ENCODE results near the gene ELFN1. TPM values are rescaled to one million over a fixed set of nuclear protein-coding genes. Genes with fewer than 3 reads are reported as not detected.

The ELFN1 gene
- total and polyA plus RNA-seq, 5 donors from 2014 or later, result not detected

- Histone ChIP-seq H3K27me3 (ENCODE audit: control insufficient read depth, insufficient read depth, low read length) (peaks cover 8% of the 10 kb centered on the region), H3K4me1 (ENCODE audit: control insufficient read depth, insufficient read depth, low read length, poor library complexity, severe bottlenecking) (no peaks in the 10 kb centered on the region), H3K36me3 (ENCODE audit: control insufficient read depth, insufficient read depth, low read length) (no peaks in the 10 kb centered on the region), H3K27ac (ENCODE audit: insufficient read depth, low read length, poor library complexity, severe bottlenecking) (no peak overlapping the region), H3K9me3 (ENCODE audit: control insufficient read depth in 2 of 2, low read length in 2 of 2) (peaks cover 14% of the 10 kb centered on the region in 2 experiments), H3K4me3 (ENCODE audit: low read depth, low read length) (no peak overlapping the region)
- Mint-ChIP-seq H3K27ac (peak overlapping the region in 1 of 3 donors; percentile 29), H3K27me3 (peaks cover 43% of the 10 kb centered on the region), H3K4me3 (no peak overlapping the region), H3K9me3 (peaks cover 5 to 25% (median 9%) of the 10 kb centered on the region in 7 donors), H3K36me3 (no peaks in the 10 kb centered on the region), H3K4me1 (no peaks in the 10 kb centered on the region)
- DNase-seq (no peak), ATAC-seq (ENCODE audit: low read depth in 2 of 2) (no peak)
These were observed 18.5 kb downstream of the ELFN1 start for GRCh38 chr7:1688542-1688941.

GRCh38 chr7:1689311-1689710, 19.2 kb downstream of the ELFN1 start:
- DNase-seq (no peak), ATAC-seq (ENCODE audit: low read depth in 2 of 2) (no peak)
- H3K4me3 ChIP-seq (ENCODE audit: low read depth, low read length), result no peak overlapping the region
- H3K36me3 ChIP-seq (ENCODE audit: control insufficient read depth, insufficient read depth, low read length), result no peaks in the 10 kb centered on the region
- Mint-ChIP-seq H3K4me3 (no peak overlapping the region), H3K4me1 (no peaks in the 10 kb centered on the region), H3K36me3 (no peaks in the 10 kb centered on the region), H3K9me3 (peaks cover 3 to 21% (median 6%) of the 10 kb centered on the region in 7 donors), H3K27ac (no peak overlapping the region), H3K27me3 (peaks cover 40% of the 10 kb centered on the region)
- no peaks in the 10 kb centered on the region for H3K4me1 ChIP-seq (ENCODE audit: control insufficient read depth, insufficient read depth, low read length, poor library complexity, severe bottlenecking)
- no peak overlapping the region for H3K27ac ChIP-seq (ENCODE audit: insufficient read depth, low read length, poor library complexity, severe bottlenecking)
- H3K27me3 ChIP-seq (ENCODE audit: control insufficient read depth, insufficient read depth, low read length), result peaks cover 8% of the 10 kb centered on the region
- peaks cover 6 to 9% of the 10 kb centered on the region in 2 experiments for H3K9me3 ChIP-seq (ENCODE audit: control insufficient read depth in 2 of 2, low read length in 2 of 2)

- no peaks in the 10 kb centered on the region for H3K4me1 Mint-ChIP-seq
- H3K36me3 Mint-ChIP-seq, result no peaks in the 10 kb centered on the region
- H3K36me3 ChIP-seq (ENCODE audit: control insufficient read depth, insufficient read depth, low read length), result no peaks in the 10 kb centered on the region
- H3K27me3 ChIP-seq (ENCODE audit: control insufficient read depth, insufficient read depth, low read length), result peaks cover 4% of the 10 kb centered on the region
- H3K27ac ChIP-seq (ENCODE audit: insufficient read depth, low read length, poor library complexity, severe bottlenecking), result no peak overlapping the region
- peaks cover 34% of the 10 kb centered on the region for H3K27me3 Mint-ChIP-seq
- H3K9me3 ChIP-seq (ENCODE audit: control insufficient read depth in 2 of 2, low read length in 2 of 2), result no peaks in the 10 kb centered on the region
- peaks cover 0 to 11% (median 3%) of the 10 kb centered on the region in 7 donors for H3K9me3 Mint-ChIP-seq
- DNase-seq, result no peak
- H3K27ac Mint-ChIP-seq, result no peak overlapping the region
- H3K4me3 ChIP-seq (ENCODE audit: low read depth, low read length), result no peak overlapping the region
- H3K4me1 ChIP-seq (ENCODE audit: control insufficient read depth, insufficient read depth, low read length, poor library complexity, severe bottlenecking), result no peaks in the 10 kb centered on the region
- ATAC-seq (ENCODE audit: low read depth in 2 of 2), result no peak
- H3K4me3 Mint-ChIP-seq, result no peak overlapping the region
These were observed 20.4 kb downstream of the ELFN1 start for GRCh38 chr7:1690359-1690958.

GRCh38 chr7:1691096-1691495, 21.0 kb downstream of the ELFN1 start:
- H3K27ac ChIP-seq (ENCODE audit: insufficient read depth, low read length, poor library complexity, severe bottlenecking), result no peak overlapping the region
- H3K27me3 Mint-ChIP-seq, result peaks cover 32% of the 10 kb centered on the region
- H3K4me1 ChIP-seq (ENCODE audit: control insufficient read depth, insufficient read depth, low read length, poor library complexity, severe bottlenecking), result no peaks in the 10 kb centered on the region
- H3K9me3 ChIP-seq (ENCODE audit: control insufficient read depth in 2 of 2, low read length in 2 of 2), result no peaks in the 10 kb centered on the region
- DNase-seq, result no peak
- no peak overlapping the region for H3K4me3 ChIP-seq (ENCODE audit: low read depth, low read length)
- H3K36me3 ChIP-seq (ENCODE audit: control insufficient read depth, insufficient read depth, low read length), result no peaks in the 10 kb centered on the region
- no peak for ATAC-seq (ENCODE audit: low read depth in 2 of 2)
- H3K27me3 ChIP-seq (ENCODE audit: control insufficient read depth, insufficient read depth, low read length), result peaks cover 4% of the 10 kb centered on the region
- H3K36me3 Mint-ChIP-seq, result no peaks in the 10 kb centered on the region
- H3K4me1 Mint-ChIP-seq, result no peaks in the 10 kb centered on the region
- H3K27ac Mint-ChIP-seq, result no peak overlapping the region
- H3K9me3 Mint-ChIP-seq, result peaks cover 0 to 8% (median 2%) of the 10 kb centered on the region in 7 donors
- H3K4me3 Mint-ChIP-seq, result no peak overlapping the region

GRCh38 chr7:1691601-1692514, 21.8 kb downstream of the ELFN1 start:
- Mint-ChIP-seq H3K4me1 (no peaks in the 10 kb centered on the region), H3K36me3 (no peaks in the 10 kb centered on the region), H3K27me3 (peaks cover 30% of the 10 kb centered on the region), H3K4me3 (no peak overlapping the region), H3K9me3 (peaks cover 0 to 7% (median under 1%) of the 10 kb centered on the region in 7 donors), H3K27ac (no peak overlapping the region)
- H3K4me1 ChIP-seq (ENCODE audit: control insufficient read depth, insufficient read depth, low read length, poor library complexity, severe bottlenecking), result no peaks in the 10 kb centered on the region
- no peak for ATAC-seq (ENCODE audit: low read depth in 2 of 2)
- H3K9me3 ChIP-seq (ENCODE audit: control insufficient read depth in 2 of 2, low read length in 2 of 2), result no peaks in the 10 kb centered on the region
- H3K27ac ChIP-seq (ENCODE audit: insufficient read depth, low read length, poor library complexity, severe bottlenecking), result no peak overlapping the region
- DNase-seq, result no peak
- H3K36me3 ChIP-seq (ENCODE audit: control insufficient read depth, insufficient read depth, low read length), result no peaks in the 10 kb centered on the region
- H3K4me3 ChIP-seq (ENCODE audit: low read depth, low read length), result no peak overlapping the region
- no peaks in the 10 kb centered on the region for H3K27me3 ChIP-seq (ENCODE audit: control insufficient read depth, insufficient read depth, low read length)

GRCh38 chr7:1692515-1693418, 22.7 kb downstream of the ELFN1 start:
- Histone ChIP-seq H3K36me3 (ENCODE audit: control insufficient read depth, insufficient read depth, low read length) (no peaks in the 10 kb centered on the region), H3K27me3 (ENCODE audit: control insufficient read depth, insufficient read depth, low read length) (no peaks in the 10 kb centered on the region), H3K9me3 (ENCODE audit: control insufficient read depth in 2 of 2, low read length in 2 of 2) (no peaks in the 10 kb centered on the region), H3K4me1 (ENCODE audit: control insufficient read depth, insufficient read depth, low read length, poor library complexity, severe bottlenecking) (no peaks in the 10 kb centered on the region), H3K27ac (ENCODE audit: insufficient read depth, low read length, poor library complexity, severe bottlenecking) (no peak overlapping the region), H3K4me3 (ENCODE audit: low read depth, low read length) (no peak overlapping the region)
- Mint-ChIP-seq H3K36me3 (no peaks in the 10 kb centered on the region), H3K9me3 (peaks cover 0 to 7% (median 2%) of the 10 kb centered on the region in 7 donors), H3K27ac (no peak overlapping the region), H3K4me1 (peaks cover 0 to 6% (median 0%) of the 10 kb centered on the region in 4 donors), H3K4me3 (no peak overlapping the region), H3K27me3 (peaks cover 22% of the 10 kb centered on the region)
- DNase-seq (no peak), ATAC-seq (ENCODE audit: low read depth in 2 of 2) (no peak)

GRCh38 chr7:1693419-1693990, 23.4 kb downstream of the ELFN1 start:
- Histone ChIP-seq H3K27ac (ENCODE audit: insufficient read depth, low read length, poor library complexity, severe bottlenecking) (no peak overlapping the region), H3K4me3 (ENCODE audit: low read depth, low read length) (no peak overlapping the region), H3K9me3 (ENCODE audit: control insufficient read depth in 2 of 2, low read length in 2 of 2) (no peaks in the 10 kb centered on the region), H3K27me3 (ENCODE audit: control insufficient read depth, insufficient read depth, low read length) (no peaks in the 10 kb centered on the region), H3K4me1 (ENCODE audit: control insufficient read depth, insufficient read depth, low read length, poor library complexity, severe bottlenecking) (no peaks in the 10 kb centered on the region), H3K36me3 (ENCODE audit: control insufficient read depth, insufficient read depth, low read length) (no peaks in the 10 kb centered on the region)
- Mint-ChIP-seq H3K36me3 (no peaks in the 10 kb centered on the region), H3K27me3 (peaks cover 26% of the 10 kb centered on the region), H3K9me3 (peaks cover 0 to 7% (median 2%) of the 10 kb centered on the region in 7 donors), H3K27ac (no peak overlapping the region), H3K4me1 (peaks cover 0 to 10% (median 0%) of the 10 kb centered on the region in 4 donors), H3K4me3 (no peak overlapping the region)
- DNase-seq (no peak), ATAC-seq (ENCODE audit: low read depth in 2 of 2) (no peak)
